Thoracic aorta (tissue), 2 donors: ENCODE measurements around the gene TANGO2. TPM values are rescaled to one million over a fixed set of nuclear protein-coding genes. Genes with fewer than 3 reads are reported as not detected.

Experiments
- ATAC-seq: fragments of 150-250 bp; one replicate; pipeline ENCODE4 v1.8.0; 2017; ENCODE audit warnings: low read depth; ENCODE audit not compliant: insufficient number of reproducible peaks, low FRiP score
- DNase-seq: peaks from one replicate; pipeline ENCODE4 v3.0.0-alpha.2; 2020; ENCODE audit warnings: low spot score
- H3K27ac ChIP-seq, 2 donors: fragments of 200-600 bp; sonication (generic); 1 replicate in 1 of 2; 2 replicates in 1 of 2; pipeline ENCODE4 v1.5.1; 2016; ENCODE audit warnings: mild to moderate bottlenecking in 2 of 2, moderate library complexity in 2 of 2
- H3K27me3 ChIP-seq: fragments of 200-600 bp; sonication (generic); replicated peaks from 2 replicates; pipeline ENCODE4 v1.6.0; 2016; ENCODE audit warnings: mild to moderate bottlenecking; ENCODE audit not compliant: insufficient read depth
- H3K36me3 ChIP-seq: fragments of 200-600 bp; sonication (generic); one replicate; pipeline ENCODE4 v1.5.1; 2016
- H3K4me1 ChIP-seq, 2 donors: fragments of 200-600 bp; sonication (generic); 1 replicate in 1 of 2; 2 replicates in 1 of 2; pipeline versions ENCODE4 v1.5.1 to v1.6.0; 2016; ENCODE audit warnings: low read depth in 2 of 2, mild to moderate bottlenecking in 1 of 2; ENCODE audit not compliant: control insufficient read depth in 1 of 2
- H3K4me3 ChIP-seq: fragments of 200-600 bp; sonication (generic); 2 replicates; pipeline ENCODE4 v1.5.1; 2016; ENCODE audit warnings: mild to moderate bottlenecking
- H3K9me3 ChIP-seq: fragments of 200-600 bp; sonication (generic); 2 replicates; pipeline ENCODE4 v1.5.1; 2016
- total RNA-seq, 2 donors: library from RNA; depleted of rRNA; stranded (reverse); fragments of >200 nt; gene quantifications; one replicate each; pipeline versions ENCODE4 v1.1.0 to v1.2.3, GENCODE V29; 2016
- TF ChIP-seq, protein P1 (sequence below): fragments of 200-600 bp; sonication (generic); IDR thresholded peaks from one replicate; pipeline ENCODE4 v1.5.1; 2019; ENCODE audit warnings: antibody characterized with exemption

Gene TANGO2
- total RNA-seq, 2 donors from 2014 or later: 48.7 to 109 TPM

DNA sequence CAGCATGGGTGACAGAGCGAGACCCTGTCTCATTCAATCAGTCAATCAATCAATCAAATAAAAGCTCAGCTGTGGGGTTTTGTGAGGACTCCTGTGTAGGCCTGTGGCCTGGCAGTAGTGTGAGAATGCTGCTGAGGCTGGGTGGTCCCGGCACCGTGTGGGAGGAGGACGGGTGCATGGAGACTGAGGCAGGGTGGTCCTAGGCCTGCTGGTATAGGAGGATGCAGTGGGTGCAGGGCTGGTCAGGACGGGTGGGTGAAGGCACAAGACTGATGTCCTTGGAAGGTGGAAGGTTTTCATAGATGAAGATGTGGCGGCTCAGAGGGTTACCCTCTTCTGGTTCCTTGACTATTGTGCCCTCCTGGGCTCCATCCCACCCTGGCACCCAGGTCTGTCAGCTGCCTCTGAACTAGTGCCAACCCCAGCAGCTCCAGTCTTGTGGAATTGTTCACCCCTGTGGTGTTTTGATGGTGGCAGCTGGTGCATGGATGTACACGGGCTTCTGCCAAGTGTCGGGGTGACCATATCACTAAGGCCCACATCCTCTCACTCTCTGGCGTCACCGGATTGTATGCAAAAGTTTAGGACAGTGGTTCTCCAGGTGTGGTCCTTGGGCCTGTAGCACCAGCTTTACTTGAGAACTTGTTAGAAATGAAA, 23.7 kb downstream of the TANGO2 start:
- no peak for DNase-seq
- no peaks in the 10 kb centered on the region for H3K9me3 ChIP-seq
- TF ChIP-seq, protein P1, sequence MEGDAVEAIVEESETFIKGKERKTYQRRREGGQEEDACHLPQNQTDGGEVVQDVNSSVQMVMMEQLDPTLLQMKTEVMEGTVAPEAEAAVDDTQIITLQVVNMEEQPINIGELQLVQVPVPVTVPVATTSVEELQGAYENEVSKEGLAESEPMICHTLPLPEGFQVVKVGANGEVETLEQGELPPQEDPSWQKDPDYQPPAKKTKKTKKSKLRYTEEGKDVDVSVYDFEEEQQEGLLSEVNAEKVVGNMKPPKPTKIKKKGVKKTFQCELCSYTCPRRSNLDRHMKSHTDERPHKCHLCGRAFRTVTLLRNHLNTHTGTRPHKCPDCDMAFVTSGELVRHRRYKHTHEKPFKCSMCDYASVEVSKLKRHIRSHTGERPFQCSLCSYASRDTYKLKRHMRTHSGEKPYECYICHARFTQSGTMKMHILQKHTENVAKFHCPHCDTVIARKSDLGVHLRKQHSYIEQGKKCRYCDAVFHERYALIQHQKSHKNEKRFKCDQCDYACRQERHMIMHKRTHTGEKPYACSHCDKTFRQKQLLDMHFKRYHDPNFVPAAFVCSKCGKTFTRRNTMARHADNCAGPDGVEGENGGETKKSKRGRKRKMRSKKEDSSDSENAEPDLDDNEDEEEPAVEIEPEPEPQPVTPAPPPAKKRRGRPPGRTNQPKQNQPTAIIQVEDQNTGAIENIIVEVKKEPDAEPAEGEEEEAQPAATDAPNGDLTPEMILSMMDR: no peak
- no peak overlapping the region for H3K4me3 ChIP-seq
- ATAC-seq: no peak
- H3K36me3 ChIP-seq: peaks cover 42% of the 10 kb centered on the region
- no peak overlapping the region for H3K27ac ChIP-seq
- H3K4me1 ChIP-seq: no peaks in the 10 kb centered on the region
- no peaks in the 10 kb centered on the region for H3K27me3 ChIP-seq

DNA sequence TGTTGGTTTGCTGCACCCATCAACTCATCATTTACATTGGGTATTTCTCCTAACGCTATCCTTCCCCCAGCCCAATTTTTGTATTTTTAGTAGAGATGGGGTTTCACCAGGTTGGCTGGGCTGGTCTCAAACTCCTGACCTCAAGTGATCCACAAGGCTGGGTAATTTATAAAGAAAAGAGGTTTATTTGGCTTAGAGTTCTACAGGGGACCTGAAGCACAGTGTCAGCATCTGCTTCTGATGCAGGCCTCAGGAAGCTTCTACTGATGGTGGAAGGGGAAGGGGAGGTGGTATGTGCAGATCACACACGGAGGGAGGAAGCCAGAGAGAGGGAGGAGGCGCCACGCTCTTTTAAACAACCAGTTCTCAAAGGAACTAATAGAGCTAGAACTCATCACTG, 25.8 kb downstream of the TANGO2 start:
- TF ChIP-seq, protein P1: no peak
- Histone ChIP-seq H3K4me1 (no peaks in the 10 kb centered on the region), H3K36me3 (peaks cover 34% of the 10 kb centered on the region), H3K4me3 (no peak overlapping the region), H3K9me3 (no peaks in the 10 kb centered on the region), H3K27me3 (no peaks in the 10 kb centered on the region), H3K27ac (no peak overlapping the region)
- DNase-seq (no peak), ATAC-seq (no peak)

GRCh38 chr22:20051927-20052308, 31.0 kb downstream of the TANGO2 start:
- TF ChIP-seq, protein P1: no peak
- H3K9me3 ChIP-seq: no peaks in the 10 kb centered on the region
- no peak overlapping the region for H3K4me3 ChIP-seq
- H3K36me3 ChIP-seq: peaks cover 47% of the 10 kb centered on the region
- no peaks in the 10 kb centered on the region for H3K4me1 ChIP-seq
- no peaks in the 10 kb centered on the region for H3K27me3 ChIP-seq
- no peak overlapping the region for H3K27ac ChIP-seq
- ATAC-seq (no peak), DNase-seq (no peak)

DNA sequence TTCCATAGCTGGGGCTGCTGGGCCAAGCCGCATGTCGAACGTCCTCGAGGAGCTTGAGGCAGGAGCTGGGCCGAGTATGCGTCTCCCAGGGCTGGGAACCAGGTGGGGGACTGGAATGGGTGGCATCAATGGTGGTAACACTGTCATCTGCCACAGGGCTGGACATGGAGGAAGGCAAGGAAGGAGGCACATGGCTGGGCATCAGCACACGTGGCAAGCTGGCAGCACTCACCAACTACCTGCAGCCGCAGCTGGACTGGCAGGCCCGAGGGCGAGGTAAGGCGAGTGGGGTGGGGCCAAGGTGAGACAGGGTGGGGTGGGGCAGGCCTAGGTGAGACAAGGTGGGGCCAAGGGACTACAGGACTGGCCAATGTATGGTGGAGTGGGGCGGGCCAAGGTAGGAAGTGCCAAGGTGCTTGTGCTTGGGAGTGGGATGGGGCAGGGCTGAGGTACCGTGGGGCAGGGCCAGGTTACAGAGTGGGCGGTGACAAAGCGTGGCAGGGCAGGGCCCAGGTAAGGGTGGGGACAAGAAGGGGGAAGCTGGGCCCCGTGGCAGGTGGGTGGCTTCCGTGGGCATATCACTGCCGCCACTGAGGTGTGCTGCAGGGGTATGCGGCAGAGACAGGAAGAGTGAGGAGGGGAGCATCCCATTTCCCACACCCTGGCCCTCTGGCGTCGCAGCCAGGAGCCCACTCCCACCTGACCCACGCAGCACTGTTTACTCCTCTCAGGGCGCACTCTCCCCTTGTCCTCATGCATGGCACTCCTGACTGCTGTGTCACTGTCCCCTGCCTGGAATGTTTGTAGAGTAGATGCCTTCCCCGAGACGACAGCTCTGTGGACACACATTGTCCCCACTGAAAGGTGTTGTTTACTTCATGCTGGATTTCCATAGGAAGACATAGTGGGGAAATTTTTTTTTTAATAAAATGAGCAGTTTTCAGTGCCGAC, 31.7 kb downstream of the TANGO2 start:
- no peak overlapping the region for H3K27ac ChIP-seq
- TF ChIP-seq, protein P1: no peak
- ATAC-seq (no peak), DNase-seq (no peak)
- no peaks in the 10 kb centered on the region for H3K27me3 ChIP-seq
- peaks cover 47% of the 10 kb centered on the region for H3K36me3 ChIP-seq
- H3K9me3 ChIP-seq: no peaks in the 10 kb centered on the region
- H3K4me3 ChIP-seq: no peak overlapping the region
- no peaks in the 10 kb centered on the region for H3K4me1 ChIP-seq

GRCh38 chr22:20053407-20054033, 32.6 kb downstream of the TANGO2 start:
- Histone ChIP-seq H3K4me1 (no peaks in the 10 kb centered on the region), H3K27me3 (no peaks in the 10 kb centered on the region), H3K36me3 (peaks cover 46% of the 10 kb centered on the region), H3K9me3 (no peaks in the 10 kb centered on the region), H3K4me3 (no peak overlapping the region), H3K27ac (no peak overlapping the region)
- TF ChIP-seq, protein P1: no peak
- no peak for DNase-seq
- ATAC-seq: no peak
